GM19455 (cell line): ENCODE measurements around the gene TANGO6.

Source experiments
- ATAC-seq: cut with Tn5 transposase; IDR thresholded peaks from one replicate; pipeline ENCODE4 v1.9.1; 2021; ENCODE audit not compliant: unreplicated experiment

The TANGO6 gene

DNA sequence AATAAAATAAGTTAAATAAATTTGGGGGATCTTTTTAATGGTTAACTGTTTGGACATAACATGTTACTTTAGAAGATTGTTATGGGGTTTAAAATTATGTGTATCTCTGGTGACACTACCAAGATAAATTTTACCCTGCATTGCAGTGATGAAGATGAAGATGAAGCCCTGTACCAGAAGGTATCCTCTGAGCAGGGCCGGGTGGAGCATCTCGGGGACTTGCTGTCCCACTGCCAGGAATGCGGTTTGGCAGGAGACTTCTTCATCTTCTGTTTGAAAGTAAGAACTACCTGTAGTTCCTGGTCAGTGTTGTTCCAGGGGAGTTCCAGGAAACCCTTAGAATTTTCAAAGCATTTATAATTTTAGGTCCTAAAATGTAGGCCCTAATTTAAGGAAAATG is 64.0 kb downstream of the TANGO6 start:
- no peak for ATAC-seq

DNA sequence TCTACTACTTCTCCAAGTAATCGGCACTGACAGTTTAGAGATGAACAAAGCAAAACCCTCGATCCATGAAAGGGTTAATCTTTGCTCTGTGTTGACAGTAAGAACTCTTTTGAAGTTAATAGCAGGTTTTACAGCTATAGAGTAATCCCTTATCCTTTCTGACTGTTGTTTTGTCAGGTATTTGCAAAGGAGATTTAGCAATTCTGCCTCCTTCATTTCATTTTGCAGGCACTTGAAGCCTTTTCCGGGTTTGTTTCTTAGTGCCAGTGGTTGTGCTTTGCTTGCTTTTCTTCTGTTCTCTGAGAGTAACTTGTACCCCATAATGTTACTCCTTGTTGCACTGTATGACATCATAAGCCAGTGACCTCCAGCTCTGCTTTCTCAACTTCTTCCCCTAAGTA is 64.5 kb downstream of the TANGO6 start:
- no peak for ATAC-seq

GRCh38 chr16:68909099-68909733 is 65.9 kb downstream of the TANGO6 start:
- ATAC-seq: no peak

GRCh38 chr16:68910051-68910450 is 66.7 kb downstream of the TANGO6 start:
- no peak for ATAC-seq

DNA sequence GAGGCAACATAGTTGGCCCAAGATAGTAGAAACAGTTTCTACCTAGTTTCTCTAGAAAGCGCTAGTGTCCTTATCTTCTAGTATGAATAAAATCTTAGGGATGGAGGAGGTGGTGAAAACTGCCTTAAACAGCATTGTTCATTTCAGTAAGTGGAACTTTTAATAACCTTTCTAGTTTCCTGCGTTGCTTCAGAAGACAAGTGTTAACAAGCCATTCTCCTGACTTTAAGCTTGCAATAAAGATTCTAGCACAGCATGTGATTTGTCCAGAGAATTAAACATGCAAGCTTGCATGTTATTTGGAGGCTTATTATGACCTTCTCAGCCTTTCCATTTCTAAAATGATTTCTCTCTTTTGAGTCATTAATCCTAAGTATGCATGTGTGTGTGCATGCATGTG is 72.3 kb downstream of the TANGO6 start:
- no peak for ATAC-seq

- no peak for ATAC-seq
Measured at GRCh38 chr16:68917541-68917940, 74.2 kb downstream of the TANGO6 start.

GRCh38 chr16:68920349-68920748 is 77.0 kb downstream of the TANGO6 start:
- ATAC-seq: no peak

GRCh38 chr16:68921637-68922036 is 78.3 kb downstream of the TANGO6 start:
- ATAC-seq: no peak

DNA sequence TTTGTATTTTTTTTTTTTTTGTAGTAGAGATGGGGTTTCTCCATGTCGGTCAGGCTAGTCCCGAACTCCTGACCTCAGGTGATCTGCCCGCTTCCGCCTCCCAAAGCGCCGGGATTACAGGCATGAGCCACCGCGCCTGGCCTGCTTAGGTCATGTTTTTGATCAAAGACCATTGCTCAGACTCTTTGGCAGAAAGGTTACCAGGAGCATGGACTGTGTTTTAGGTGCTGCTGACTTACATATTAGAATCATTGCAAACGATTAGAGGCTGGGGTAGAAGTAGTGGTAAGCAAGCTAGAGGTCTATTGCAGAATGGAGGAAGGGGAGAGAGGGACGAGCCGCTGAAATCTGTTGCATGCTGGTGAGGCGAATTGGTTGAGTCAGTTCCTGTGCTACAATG is 79.8 kb downstream of the TANGO6 start:
- no peak for ATAC-seq

DNA sequence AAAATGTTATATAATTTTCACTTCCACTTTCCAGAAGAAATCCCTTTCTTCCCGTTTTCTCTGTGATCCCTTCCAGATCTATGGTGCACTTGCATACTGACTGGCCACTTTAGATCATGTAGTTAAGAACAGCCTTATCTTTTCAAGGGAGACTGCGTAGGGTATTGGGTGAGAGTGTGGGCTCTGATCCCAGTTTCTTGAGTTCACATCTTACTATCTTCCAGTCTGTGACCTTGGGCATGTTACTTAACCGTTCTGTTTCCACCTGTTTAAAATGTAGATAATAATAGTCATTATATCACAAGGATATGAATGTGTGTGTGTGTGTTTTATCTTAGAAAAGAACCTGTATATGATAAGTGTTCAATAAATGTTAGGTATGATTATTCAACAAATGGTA is 83.7 kb downstream of the TANGO6 start:
- ATAC-seq: no peak

DNA sequence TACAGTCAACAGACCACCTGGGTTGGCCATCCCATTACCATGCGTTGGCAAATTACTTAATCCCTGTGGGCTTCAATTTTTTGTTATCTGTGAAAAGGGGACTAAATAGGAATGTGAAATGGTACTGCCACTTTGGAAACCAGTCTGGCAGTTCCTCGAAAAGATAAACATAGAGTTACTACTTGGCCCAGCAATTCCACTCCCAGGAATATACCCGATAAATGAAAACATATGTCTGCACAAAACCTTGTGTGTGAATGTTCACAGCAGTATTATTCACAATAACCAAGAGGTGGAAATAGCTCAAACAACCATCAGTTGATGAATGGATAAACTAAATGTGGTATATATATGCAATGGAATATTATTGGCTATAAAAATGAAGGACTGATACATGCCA is 87.9 kb downstream of the TANGO6 start:
- no peak for ATAC-seq

DNA sequence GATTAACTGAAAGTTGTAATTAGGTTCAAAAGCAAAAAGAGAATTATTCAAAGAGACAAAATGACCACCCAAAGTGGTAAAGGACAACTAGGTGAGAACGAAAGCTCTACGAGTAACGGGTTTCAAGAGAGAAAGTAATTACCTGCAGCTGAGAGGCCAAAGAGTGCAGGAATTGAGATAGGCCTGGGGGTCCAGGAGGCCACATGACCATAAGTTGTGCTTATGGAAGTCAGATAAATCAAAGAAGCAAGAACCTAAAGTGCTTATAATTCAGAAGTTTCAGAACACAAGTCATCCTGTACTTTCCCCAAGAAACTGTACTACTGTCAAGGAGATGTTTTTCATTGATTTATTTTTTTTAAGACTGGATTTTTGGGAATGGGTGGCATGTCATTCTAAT is 91.1 kb downstream of the TANGO6 start:
- ATAC-seq: no peak

DNA sequence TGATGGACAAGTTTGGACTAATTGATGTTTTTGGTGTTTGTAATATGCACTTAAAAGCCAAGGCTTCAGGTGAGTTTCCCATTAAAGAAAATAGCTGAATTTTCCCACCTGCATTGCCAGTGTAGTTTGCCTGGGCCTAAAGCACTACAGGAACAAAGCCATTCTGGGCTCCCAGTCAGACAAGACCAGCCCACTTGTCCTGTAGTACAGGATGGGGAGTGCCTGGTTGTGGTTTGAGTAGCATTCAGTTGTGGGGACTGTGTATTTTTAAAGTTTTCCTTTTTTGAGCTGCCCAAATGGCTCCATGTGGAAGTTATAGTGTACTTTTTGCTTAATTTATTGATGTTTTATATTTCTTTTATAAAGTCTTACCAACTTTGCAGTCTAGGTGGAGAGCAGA is 91.7 kb downstream of the TANGO6 start:
- ATAC-seq: no peak

- no peak for ATAC-seq
Measured at GRCh38 chr16:68936736-68937631, 93.7 kb downstream of the TANGO6 start.

DNA sequence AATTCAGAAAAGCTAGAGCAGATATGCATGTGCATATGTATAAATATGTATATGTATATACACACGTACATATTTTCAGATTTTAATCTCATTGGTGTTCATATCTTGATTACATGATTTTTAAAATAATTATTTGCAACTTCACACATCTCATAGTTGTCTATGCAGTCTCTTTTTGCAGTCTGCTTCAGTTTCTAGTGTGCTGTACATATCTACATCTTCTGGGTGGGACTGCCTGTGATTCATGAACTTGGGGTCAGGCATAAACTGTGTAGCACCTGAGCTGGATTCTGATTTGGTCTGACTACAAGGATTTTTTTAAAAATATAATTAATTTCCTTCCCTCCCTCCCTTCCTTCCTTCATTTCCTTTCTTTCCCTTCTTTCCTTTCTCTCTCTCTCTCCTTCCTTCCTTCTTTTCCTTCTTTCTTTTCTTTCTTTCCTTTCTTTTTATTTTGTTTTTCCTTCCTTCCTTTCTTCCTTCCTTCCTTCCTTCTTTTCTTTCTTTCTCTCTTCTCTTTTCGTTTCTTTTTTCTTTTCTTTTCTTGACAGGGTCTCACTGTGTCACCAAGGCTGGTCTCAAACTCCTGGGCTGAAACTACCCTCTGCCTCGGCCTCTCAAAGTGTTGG is 96.5 kb downstream of the TANGO6 start:
- ATAC-seq: no peak

DNA sequence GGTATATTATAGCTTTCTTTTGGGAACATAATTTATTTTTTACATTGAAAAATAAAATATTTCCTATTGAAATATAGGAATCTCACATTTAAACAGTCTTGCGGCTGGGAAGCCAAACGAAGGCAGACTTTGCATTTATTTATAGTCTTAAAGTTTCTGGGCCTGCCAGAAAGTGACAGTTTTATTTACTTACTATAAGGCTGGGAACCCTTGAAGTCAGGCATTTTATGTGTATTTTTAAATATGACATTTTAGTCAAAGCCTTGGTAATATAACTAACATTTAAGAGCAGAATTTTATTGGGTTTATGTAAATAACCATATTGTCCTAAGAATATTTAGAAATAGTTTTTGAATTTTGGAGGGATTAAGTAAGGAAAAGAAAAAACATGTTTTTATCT is 97.5 kb downstream of the TANGO6 start:
- no peak for ATAC-seq

- ATAC-seq: no peak
Measured at GRCh38 chr16:68943961-68944360, 100.6 kb downstream of the TANGO6 start.

GRCh38 chr16:68948230-68948910 is 105.0 kb downstream of the TANGO6 start:
- no peak for ATAC-seq

DNA sequence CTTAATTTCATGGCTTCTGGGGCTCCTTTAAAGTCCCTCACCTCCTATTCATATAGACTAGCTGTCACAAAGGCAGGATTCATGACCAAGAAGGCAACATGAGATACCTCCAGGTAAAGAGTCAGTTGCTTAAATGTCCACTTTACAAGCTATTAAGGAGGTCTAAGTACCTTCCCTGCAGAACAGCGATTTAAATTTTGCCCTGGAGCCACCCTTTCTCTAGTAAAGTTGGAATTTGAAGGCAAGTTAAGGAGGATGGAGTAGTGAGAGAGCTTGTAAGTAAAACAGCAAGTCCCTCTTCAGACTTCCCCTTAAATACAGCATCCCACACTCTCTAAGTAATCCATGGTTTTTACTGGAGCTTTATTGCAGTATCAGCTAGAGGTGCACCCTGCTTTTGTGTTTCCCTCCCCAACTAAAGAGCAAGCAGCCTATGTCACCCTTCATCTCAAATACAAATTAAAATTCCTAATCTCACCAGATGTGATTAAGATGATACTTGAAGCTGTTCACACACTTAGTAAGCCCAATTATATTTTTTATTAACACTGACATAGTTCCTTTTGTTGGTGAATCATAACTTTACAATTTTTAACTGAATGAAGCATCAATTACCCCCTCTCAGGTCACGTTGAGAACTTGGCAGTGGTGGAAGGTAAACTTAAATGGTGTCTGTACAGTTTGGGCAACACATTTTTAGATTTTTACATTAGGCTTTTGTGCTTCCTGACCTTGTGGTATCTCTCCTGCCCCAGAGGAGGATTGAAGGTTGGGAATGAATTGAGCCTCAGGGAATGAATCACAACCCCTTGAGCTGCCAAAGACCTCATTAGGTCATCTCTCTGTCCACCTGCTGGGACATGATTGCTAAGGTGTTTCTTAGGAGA is 108.9 kb downstream of the TANGO6 start:
- ATAC-seq: no peak

- no peak for ATAC-seq
Measured at GRCh38 chr16:68954911-68955635, 111.7 kb downstream of the TANGO6 start.
